NT2/D1 (cell line): Measurements from ENCODE around the gene ZNF823.

Experiments used
- YY1 ChIP-seq: IDR thresholded peaks from 2 replicates; pipeline ENCODE4 v1.6.1; 2011; ENCODE audit not compliant: insufficient read length, insufficient read depth
- ZNF274 ChIP-seq: IDR thresholded peaks from 2 replicates; pipeline ENCODE4 v1.6.1; 2011; ENCODE audit warnings: mild to moderate bottlenecking, low read depth, low read length

DNA sequence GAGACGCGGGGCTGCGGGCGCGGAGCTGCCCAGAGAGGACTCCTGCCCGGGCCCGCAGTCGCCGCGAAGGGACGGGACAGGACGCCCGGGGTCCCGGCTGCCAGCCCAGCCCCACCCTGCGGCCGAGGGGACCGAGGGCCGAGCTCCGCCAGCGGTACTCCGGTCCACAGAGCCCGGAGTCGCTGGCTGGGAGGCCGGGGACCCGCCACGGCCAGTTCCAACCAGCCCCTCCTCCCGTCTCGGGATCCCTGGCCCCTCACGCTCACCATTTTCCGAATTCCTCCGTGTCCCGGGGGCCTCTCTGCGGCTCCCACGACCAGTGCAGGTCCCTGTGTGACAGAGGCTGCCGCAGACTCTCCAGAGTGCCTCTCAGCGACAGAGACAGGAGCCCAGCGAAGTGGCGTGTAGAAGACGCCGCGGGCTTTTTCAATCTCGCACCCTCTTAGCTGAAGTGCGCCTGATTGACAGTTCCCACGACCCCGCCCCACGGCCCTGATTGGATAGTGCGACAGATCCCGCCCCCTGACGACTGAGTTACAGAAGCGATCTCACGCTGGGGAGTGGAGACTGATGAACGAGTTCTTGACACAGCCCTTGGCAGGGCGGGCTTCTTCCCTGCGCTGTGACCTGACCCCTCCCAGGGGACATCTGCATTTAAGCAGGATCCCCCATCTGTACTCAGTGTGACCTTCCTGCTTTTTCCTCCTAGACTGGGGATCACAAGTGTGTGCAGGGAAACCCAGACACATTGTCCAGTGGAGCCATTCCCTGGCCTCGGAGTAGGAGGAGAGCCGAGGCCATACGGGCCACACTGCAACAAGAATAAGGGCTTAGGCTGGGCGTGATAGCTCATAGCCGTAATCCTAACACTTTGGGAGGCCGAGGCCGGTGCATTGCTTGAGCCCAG is 44.0 kb downstream of the ZNF823 start:
- TF ChIP-seq YY1 (no peak), ZNF274 (no peak)
